GM23338 (cell line): ENCODE results near the gene CDKAL1. TPM values are rescaled to one million over a fixed set of nuclear protein-coding genes. Genes with fewer than 3 reads are reported as not detected.

Experiments
- ATAC-seq: fragments of 200-7000 bp; cut with Tn5 transposase; 3 replicates; pipeline ENCODE4 v1.9.1; 2020
- DNase-seq: peaks from one replicate; pipeline ENCODE4 v3.0.0-alpha.2; 2015; ENCODE audit warnings: low spot score
- H2AFZ ChIP-seq: fragments of 200-600 bp; sonication (generic); 2 replicates; pipeline ENCODE4 v1.8.0; 2016; ENCODE audit warnings: antibody characterized with exemption, mild to moderate bottlenecking, moderate library complexity
- H3F3A ChIP-seq: fragments of 200-600 bp; sonication (generic); replicated peaks from 2 replicates; pipeline ENCODE4 v1.8.0; 2017; ENCODE audit warnings: antibody characterized with exemption, mixed run types, low read depth
- H3K27ac ChIP-seq: fragments of 200-600 bp; sonication (generic); 2 replicates; pipeline ENCODE4 v1.6.1; 2016; ENCODE audit warnings: low read depth
- H3K27me3 ChIP-seq: fragments of 200-600 bp; sonication (generic); 2 replicates; pipeline ENCODE4 v1.8.0; 2016; ENCODE audit warnings: mild to moderate bottlenecking, mixed run types, moderate library complexity; ENCODE audit not compliant: insufficient read depth
- H3K36me3 ChIP-seq: fragments of 200-600 bp; sonication (generic); 2 replicates; pipeline ENCODE4 v1.8.0; 2016; ENCODE audit warnings: mild to moderate bottlenecking; ENCODE audit not compliant: insufficient read depth
- H3K4me1 ChIP-seq: fragments of 200-600 bp; sonication (generic); 2 replicates; pipeline ENCODE4 v1.8.0; 2016; ENCODE audit warnings: mild to moderate bottlenecking, moderate library complexity; ENCODE audit not compliant: insufficient read depth
- H3K4me2 ChIP-seq: fragments of 200-600 bp; sonication (generic); 2 replicates; pipeline ENCODE4 v1.7.1; 2017; ENCODE audit warnings: mixed run types
- H3K4me3 ChIP-seq: fragments of 200-600 bp; sonication (generic); 2 replicates; pipeline ENCODE4 v1.6.1; 2016; ENCODE audit warnings: mixed run types
- H3K79me2 ChIP-seq: fragments of 200-600 bp; sonication (generic); replicated peaks from 2 replicates; pipeline ENCODE4 v1.8.0; 2017; ENCODE audit warnings: mild to moderate bottlenecking; ENCODE audit not compliant: insufficient read depth
- H3K9me2 ChIP-seq: fragments of 200-600 bp; sonication (generic); 2 replicates; pipeline ENCODE4 v1.8.0; 2017; ENCODE audit not compliant: insufficient read depth
- H4K20me1 ChIP-seq: fragments of 200-600 bp; sonication (generic); replicated peaks from 2 replicates; pipeline ENCODE4 v1.8.0; 2017; ENCODE audit warnings: mild to moderate bottlenecking; ENCODE audit not compliant: insufficient read depth
- H3K27ac Mint-ChIP-seq: 2 replicates; pipeline ENCODE4 v1.8.0; 2020; ENCODE audit warnings: inconsistent platforms, mild to moderate bottlenecking, moderate library complexity, mixed read lengths
- H3K27me3 Mint-ChIP-seq: 3 replicates; pipeline ENCODE4 v1.8.0; 2022; ENCODE audit warnings: low read depth, mild to moderate bottlenecking, moderate library complexity, mixed read lengths, inconsistent platforms; ENCODE audit not compliant: insufficient read depth, poor library complexity
- H3K36me3 Mint-ChIP-seq: 3 replicates; pipeline ENCODE4 v1.8.0; 2021; ENCODE audit warnings: low read depth, mild to moderate bottlenecking, inconsistent platforms, moderate library complexity, mixed read lengths
- H3K4me1 Mint-ChIP-seq: 3 replicates; pipeline ENCODE4 v1.8.0; 2020; ENCODE audit warnings: mild to moderate bottlenecking, inconsistent platforms, mixed read lengths
- H3K4me3 Mint-ChIP-seq: 3 replicates; pipeline ENCODE4 v1.8.0; 2021; ENCODE audit warnings: moderate library complexity, mild to moderate bottlenecking, inconsistent platforms, mixed read lengths
- H3K9me3 Mint-ChIP-seq: 3 replicates; pipeline ENCODE4 v1.8.0; 2020; ENCODE audit warnings: moderate library complexity, mild to moderate bottlenecking, inconsistent platforms, mixed read lengths
- CREB1 ChIP-seq: fragments of 250-450 bp; sonication (Bioruptor Pico); IDR thresholded peaks from 2 replicates; pipeline ENCODE4 v1.5.0; 2020; ENCODE audit warnings: low read depth, mild to moderate bottlenecking, moderate library complexity
- EZH2 ChIP-seq: fragments of 200-600 bp; sonication (generic); IDR thresholded peaks from one replicate; pipeline ENCODE4 v1.8.0; 2017; ENCODE audit warnings: antibody characterized with exemption, mild to moderate bottlenecking, low read depth; ENCODE audit not compliant: unreplicated experiment
- EZH2phosphoT487 ChIP-seq: fragments of 200-600 bp; sonication (generic); IDR thresholded peaks from one replicate; pipeline ENCODE4 v1.8.1; 2018; ENCODE audit warnings: antibody characterized with exemption; ENCODE audit not compliant: unreplicated experiment
- JUNB ChIP-seq: IDR thresholded peaks from one replicate; pipeline ENCODE4 v1.6.1; 2016; ENCODE audit warnings: antibody characterized with exemption; ENCODE audit not compliant: unreplicated experiment
- NANOG ChIP-seq: IDR thresholded peaks from 2 replicates; pipeline ENCODE4 v1.6.1; 2016; ENCODE audit warnings: antibody characterized with exemption, borderline replicate concordance
- POLR2AphosphoS5 ChIP-seq: IDR thresholded peaks from 2 replicates; pipeline ENCODE4 v1.6.1; 2016; ENCODE audit warnings: antibody characterized with exemption, low read depth
- STAT1 ChIP-seq: IDR thresholded peaks from one replicate; pipeline ENCODE4 v1.6.1; 2016; ENCODE audit warnings: antibody characterized with exemption; ENCODE audit not compliant: unreplicated experiment
- ZNF114 ChIP-seq: fragments of 250-450 bp; sonication (Bioruptor Pico); IDR thresholded peaks from 2 replicates; pipeline ENCODE4 v1.5.0; 2020; ENCODE audit warnings: mild to moderate bottlenecking, moderate library complexity
- ZNF331 ChIP-seq: fragments of 250-450 bp; sonication (Bioruptor Pico); IDR thresholded peaks from 2 replicates; pipeline ENCODE4 v1.5.0; 2020; ENCODE audit warnings: low read depth, mild to moderate bottlenecking, moderate library complexity
- polyA plus RNA-seq: library from polyadenylated mRNA; unstranded; fragments of >200 nt; fragmentation: Nextera tagmentation; extraction: Ambion mirVana; gene quantifications from 2 replicates; pipeline ENCODE4 v1.2.1, GENCODE V29; 2016
- total RNA-seq: library from RNA; depleted of rRNA; stranded (reverse); fragments of >200 nt; shearing (Covaris generic); gene quantifications from 2 replicates; pipeline ENCODE4 v1.2.3, GENCODE V29; 2014
- TF ChIP-seq, protein P1 (sequence below): IDR thresholded peaks from one replicate; pipeline ENCODE4 v1.6.1; 2018; ENCODE audit warnings: antibody characterized with exemption; ENCODE audit not compliant: unreplicated experiment
- TF ChIP-seq, protein P2 (sequence below), 2 experiments: fragments of 200-600 bp in 1 of 2; sonication (generic) in 1 of 2; conservative IDR thresholded peaks; 2 replicates each; pipeline versions ENCODE4 v1.5.1 to v1.6.1; 2016 to 2017; ENCODE audit warnings: antibody characterized with exemption in 2 of 2, low read depth in 2 of 2, mild to moderate bottlenecking in 2 of 2, moderate library complexity in 1 of 2
- TF ChIP-seq, protein P3 (sequence below): fragments of 250-450 bp; sonication (Bioruptor Pico); IDR thresholded peaks from 2 replicates; pipeline ENCODE4 v1.5.0; 2020; ENCODE audit warnings: mild to moderate bottlenecking, moderate library complexity
- TF ChIP-seq, protein P4 (sequence below): IDR thresholded peaks from 2 replicates; pipeline ENCODE4 v1.6.1; 2016; ENCODE audit warnings: antibody characterized with exemption

The CDKAL1 gene
- total and polyA plus RNA-seq, 2 experiments from 2014 or later, result 17.8 to 35.0 TPM

DNA sequence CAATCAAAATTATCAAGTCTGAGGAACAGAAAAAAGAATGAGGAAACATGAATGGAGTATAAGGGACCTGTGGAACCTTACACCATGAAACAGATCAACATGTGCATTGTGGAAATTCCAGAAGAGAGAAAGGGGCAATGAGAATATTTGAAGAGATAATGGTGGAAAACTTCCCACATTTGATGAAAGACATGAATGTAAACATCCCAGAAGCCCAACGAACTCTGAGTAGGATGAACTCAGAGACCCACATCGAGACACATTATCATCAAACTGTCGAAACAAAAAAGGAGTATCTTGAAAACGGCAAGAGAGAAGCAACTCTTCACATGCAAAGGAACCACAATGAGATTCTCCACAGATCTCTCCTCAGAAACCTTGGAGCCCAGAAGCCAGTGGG is 371.1 kb downstream of the CDKAL1 start:
- no peaks in the 10 kb centered on the region for H4K20me1 ChIP-seq
- Mint-ChIP-seq H3K27ac (0 out of 2 replicates have a peak overlapping the region, but pooled peaks have one; percentile 5), H3K4me3 (no peak overlapping the region), H3K9me3 (no peaks in the 10 kb centered on the region), H3K27me3 (peaks cover 2% of the 10 kb centered on the region), H3K36me3 (peaks cover 8% of the 10 kb centered on the region; the same call in 2 of the 3 replicates), H3K4me1 (peaks cover 4% of the 10 kb centered on the region)
- H3K9me2 ChIP-seq, result no peaks in the 10 kb centered on the region
- H3K27ac ChIP-seq, result no peak overlapping the region
- H3F3A ChIP-seq, result no peaks in the 10 kb centered on the region
- H3K27me3 ChIP-seq, result no peaks in the 10 kb centered on the region
- H3K4me1 ChIP-seq, result peaks cover under 1% of the 10 kb centered on the region; the same call in 1 of the 2 replicates
- no peak overlapping the region for H3K4me2 ChIP-seq
- H3K4me3 ChIP-seq, result no peak overlapping the region
- TF ChIP-seq EZH2phosphoT487 (no peak), ZNF331 (CRISPR knock-in tag) (no peak), STAT1 (no peak), NANOG (no peak), EZH2 (no peak), JUNB (no peak), CREB1 (CRISPR knock-in tag) (no peak), POLR2AphosphoS5 (no peak), ZNF114 (CRISPR knock-in tag) (no peak)
- TF ChIP-seq, protein P1, sequence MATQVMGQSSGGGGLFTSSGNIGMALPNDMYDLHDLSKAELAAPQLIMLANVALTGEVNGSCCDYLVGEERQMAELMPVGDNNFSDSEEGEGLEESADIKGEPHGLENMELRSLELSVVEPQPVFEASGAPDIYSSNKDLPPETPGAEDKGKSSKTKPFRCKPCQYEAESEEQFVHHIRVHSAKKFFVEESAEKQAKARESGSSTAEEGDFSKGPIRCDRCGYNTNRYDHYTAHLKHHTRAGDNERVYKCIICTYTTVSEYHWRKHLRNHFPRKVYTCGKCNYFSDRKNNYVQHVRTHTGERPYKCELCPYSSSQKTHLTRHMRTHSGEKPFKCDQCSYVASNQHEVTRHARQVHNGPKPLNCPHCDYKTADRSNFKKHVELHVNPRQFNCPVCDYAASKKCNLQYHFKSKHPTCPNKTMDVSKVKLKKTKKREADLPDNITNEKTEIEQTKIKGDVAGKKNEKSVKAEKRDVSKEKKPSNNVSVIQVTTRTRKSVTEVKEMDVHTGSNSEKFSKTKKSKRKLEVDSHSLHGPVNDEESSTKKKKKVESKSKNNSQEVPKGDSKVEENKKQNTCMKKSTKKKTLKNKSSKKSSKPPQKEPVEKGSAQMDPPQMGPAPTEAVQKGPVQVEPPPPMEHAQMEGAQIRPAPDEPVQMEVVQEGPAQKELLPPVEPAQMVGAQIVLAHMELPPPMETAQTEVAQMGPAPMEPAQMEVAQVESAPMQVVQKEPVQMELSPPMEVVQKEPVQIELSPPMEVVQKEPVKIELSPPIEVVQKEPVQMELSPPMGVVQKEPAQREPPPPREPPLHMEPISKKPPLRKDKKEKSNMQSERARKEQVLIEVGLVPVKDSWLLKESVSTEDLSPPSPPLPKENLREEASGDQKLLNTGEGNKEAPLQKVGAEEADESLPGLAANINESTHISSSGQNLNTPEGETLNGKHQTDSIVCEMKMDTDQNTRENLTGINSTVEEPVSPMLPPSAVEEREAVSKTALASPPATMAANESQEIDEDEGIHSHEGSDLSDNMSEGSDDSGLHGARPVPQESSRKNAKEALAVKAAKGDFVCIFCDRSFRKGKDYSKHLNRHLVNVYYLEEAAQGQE, result no peak
- TF ChIP-seq, protein P2, sequence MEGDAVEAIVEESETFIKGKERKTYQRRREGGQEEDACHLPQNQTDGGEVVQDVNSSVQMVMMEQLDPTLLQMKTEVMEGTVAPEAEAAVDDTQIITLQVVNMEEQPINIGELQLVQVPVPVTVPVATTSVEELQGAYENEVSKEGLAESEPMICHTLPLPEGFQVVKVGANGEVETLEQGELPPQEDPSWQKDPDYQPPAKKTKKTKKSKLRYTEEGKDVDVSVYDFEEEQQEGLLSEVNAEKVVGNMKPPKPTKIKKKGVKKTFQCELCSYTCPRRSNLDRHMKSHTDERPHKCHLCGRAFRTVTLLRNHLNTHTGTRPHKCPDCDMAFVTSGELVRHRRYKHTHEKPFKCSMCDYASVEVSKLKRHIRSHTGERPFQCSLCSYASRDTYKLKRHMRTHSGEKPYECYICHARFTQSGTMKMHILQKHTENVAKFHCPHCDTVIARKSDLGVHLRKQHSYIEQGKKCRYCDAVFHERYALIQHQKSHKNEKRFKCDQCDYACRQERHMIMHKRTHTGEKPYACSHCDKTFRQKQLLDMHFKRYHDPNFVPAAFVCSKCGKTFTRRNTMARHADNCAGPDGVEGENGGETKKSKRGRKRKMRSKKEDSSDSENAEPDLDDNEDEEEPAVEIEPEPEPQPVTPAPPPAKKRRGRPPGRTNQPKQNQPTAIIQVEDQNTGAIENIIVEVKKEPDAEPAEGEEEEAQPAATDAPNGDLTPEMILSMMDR (conservative IDR thresholded peaks at IDR 0.05; ENCODE audit: low read depth in 2 of 2), result no peak
- TF ChIP-seq, protein P3, sequence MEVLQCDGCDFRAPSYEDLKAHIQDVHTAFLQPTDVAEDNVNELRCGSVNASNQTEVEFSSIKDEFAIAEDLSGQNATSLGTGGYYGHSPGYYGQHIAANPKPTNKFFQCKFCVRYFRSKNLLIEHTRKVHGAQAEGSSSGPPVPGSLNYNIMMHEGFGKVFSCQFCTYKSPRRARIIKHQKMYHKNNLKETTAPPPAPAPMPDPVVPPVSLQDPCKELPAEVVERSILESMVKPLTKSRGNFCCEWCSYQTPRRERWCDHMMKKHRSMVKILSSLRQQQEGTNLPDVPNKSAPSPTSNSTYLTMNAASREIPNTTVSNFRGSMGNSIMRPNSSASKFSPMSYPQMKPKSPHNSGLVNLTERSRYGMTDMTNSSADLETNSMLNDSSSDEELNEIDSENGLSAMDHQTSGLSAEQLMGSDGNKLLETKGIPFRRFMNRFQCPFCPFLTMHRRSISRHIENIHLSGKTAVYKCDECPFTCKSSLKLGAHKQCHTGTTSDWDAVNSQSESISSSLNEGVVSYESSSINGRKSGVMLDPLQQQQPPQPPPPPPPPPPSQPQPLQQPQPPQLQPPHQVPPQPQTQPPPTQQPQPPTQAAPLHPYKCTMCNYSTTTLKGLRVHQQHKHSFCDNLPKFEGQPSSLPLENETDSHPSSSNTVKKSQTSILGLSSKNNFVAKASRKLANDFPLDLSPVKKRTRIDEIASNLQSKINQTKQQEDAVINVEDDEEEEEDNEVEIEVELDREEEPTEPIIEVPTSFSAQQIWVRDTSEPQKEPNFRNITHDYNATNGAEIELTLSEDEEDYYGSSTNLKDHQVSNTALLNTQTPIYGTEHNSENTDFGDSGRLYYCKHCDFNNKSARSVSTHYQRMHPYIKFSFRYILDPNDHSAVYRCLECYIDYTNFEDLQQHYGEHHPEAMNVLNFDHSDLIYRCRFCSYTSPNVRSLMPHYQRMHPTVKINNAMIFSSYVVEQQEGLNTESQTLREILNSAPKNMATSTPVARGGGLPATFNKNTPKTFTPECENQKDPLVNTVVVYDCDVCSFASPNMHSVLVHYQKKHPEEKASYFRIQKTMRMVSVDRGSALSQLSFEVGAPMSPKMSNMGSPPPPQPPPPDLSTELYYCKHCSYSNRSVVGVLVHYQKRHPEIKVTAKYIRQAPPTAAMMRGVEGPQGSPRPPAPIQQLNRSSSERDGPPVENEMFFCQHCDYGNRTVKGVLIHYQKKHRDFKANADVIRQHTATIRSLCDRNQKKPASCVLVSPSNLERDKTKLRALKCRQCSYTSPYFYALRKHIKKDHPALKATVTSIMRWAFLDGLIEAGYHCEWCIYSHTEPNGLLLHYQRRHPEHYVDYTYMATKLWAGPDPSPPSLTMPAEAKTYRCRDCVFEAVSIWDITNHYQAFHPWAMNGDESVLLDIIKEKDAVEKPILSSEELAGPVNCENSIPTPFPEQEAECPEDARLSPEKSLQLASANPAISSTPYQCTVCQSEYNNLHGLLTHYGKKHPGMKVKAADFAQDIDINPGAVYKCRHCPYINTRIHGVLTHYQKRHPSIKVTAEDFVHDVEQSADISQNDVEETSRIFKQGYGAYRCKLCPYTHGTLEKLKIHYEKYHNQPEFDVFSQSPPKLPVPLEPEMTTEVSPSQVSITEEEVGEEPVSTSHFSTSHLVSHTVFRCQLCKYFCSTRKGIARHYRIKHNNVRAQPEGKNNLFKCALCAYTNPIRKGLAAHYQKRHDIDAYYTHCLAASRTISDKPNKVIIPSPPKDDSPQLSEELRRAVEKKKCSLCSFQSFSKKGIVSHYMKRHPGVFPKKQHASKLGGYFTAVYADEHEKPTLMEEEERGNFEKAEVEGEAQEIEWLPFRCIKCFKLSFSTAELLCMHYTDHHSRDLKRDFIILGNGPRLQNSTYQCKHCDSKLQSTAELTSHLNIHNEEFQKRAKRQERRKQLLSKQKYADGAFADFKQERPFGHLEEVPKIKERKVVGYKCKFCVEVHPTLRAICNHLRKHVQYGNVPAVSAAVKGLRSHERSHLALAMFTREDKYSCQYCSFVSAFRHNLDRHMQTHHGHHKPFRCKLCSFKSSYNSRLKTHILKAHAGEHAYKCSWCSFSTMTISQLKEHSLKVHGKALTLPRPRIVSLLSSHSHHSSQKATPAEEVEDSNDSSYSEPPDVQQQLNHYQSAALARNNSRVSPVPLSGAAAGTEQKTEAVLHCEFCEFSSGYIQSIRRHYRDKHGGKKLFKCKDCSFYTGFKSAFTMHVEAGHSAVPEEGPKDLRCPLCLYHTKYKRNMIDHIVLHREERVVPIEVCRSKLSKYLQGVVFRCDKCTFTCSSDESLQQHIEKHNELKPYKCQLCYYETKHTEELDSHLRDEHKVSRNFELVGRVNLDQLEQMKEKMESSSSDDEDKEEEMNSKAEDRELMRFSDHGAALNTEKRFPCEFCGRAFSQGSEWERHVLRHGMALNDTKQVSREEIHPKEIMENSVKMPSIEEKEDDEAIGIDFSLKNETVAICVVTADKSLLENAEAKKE (CRISPR knock-in tag), result no peak
- TF ChIP-seq, protein P4, sequence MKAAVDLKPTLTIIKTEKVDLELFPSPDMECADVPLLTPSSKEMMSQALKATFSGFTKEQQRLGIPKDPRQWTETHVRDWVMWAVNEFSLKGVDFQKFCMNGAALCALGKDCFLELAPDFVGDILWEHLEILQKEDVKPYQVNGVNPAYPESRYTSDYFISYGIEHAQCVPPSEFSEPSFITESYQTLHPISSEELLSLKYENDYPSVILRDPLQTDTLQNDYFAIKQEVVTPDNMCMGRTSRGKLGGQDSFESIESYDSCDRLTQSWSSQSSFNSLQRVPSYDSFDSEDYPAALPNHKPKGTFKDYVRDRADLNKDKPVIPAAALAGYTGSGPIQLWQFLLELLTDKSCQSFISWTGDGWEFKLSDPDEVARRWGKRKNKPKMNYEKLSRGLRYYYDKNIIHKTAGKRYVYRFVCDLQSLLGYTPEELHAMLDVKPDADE, result no peak
- no peaks in the 10 kb centered on the region for H3K36me3 ChIP-seq
- no peak overlapping the region for H2AFZ ChIP-seq
- DNase-seq (no peak), ATAC-seq (no peak)
- no peaks in the 10 kb centered on the region for H3K79me2 ChIP-seq
